GM20000 (cell line): ENCODE data around the gene AXDND1.

Experiments used
- DNase-seq: peaks from one replicate; pipeline ENCODE4 v3.0.0; 2012; ENCODE audit warnings: low spot score
- TF ChIP-seq, protein P1 (sequence below): IDR thresholded peaks from 2 replicates; pipeline ENCODE4 v1.5.1; 2012; ENCODE audit warnings: mild to moderate bottlenecking, control low read depth; ENCODE audit errors: extremely low read depth, missing control alignments

The AXDND1 gene

DNA sequence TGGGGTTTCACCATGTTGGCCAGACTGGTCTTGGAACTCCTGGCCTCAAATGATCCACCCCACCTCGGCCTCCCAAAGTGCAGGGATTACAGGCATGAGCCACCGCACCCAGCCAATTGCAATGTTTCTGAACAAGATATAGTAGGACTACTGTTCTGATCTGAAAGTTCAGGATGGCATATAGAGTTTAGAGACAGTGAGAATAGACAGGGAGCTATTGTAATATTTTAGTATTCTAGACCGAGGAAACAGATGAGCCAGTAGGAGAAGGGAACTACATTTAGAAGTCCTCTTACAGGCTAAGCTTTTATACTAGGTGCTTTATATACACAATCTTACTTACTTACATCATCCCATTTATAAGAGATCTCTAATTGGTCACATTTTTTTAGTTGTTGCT lies 39.0 kb upstream of the AXDND1 start:
- TF ChIP-seq, protein P1, sequence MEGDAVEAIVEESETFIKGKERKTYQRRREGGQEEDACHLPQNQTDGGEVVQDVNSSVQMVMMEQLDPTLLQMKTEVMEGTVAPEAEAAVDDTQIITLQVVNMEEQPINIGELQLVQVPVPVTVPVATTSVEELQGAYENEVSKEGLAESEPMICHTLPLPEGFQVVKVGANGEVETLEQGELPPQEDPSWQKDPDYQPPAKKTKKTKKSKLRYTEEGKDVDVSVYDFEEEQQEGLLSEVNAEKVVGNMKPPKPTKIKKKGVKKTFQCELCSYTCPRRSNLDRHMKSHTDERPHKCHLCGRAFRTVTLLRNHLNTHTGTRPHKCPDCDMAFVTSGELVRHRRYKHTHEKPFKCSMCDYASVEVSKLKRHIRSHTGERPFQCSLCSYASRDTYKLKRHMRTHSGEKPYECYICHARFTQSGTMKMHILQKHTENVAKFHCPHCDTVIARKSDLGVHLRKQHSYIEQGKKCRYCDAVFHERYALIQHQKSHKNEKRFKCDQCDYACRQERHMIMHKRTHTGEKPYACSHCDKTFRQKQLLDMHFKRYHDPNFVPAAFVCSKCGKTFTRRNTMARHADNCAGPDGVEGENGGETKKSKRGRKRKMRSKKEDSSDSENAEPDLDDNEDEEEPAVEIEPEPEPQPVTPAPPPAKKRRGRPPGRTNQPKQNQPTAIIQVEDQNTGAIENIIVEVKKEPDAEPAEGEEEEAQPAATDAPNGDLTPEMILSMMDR, result no peak
- DNase-seq, result no peak

DNA sequence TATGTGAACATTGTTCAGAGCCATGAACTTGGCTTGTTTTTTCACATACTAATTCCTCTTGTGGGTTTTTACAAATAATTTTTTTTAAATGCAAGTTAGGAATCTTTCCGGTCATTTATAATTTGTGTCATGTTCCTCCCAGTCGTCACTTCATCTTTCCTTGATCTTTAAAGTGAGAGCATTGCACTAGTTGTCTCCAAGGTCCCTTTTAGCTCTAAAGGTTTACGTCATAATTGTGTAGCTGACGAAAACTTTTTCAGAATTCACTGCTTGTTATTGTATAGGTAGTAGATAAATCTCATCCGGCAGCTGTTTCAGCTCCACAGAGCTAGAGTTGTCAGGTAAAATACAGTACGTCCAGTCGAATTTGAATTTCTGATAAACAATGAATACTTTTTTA lies 38.6 kb upstream of the AXDND1 start:
- DNase-seq, result no peak
- TF ChIP-seq, protein P1, result no peak

DNA sequence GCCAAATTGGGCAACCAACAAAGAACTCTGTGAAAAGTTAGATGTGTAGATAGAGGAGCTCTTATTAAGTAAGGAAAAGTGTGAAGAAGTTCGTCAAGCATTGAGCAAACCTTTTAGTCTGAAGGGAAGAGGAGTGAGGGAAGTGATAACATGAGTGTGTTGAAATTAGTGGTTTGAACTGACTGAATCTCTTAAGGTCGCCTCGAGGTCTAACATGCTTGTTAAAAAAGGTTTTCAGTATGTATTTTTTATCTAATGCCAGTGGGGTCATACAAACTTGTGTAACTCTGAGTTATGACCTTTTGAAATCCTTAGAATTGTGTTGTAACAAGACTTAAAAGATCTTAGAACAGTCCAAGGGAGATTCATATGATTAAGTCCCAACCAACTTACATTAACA lies 38.1 kb upstream of the AXDND1 start:
- TF ChIP-seq, protein P1, result no peak
- no peak for DNase-seq

DNA sequence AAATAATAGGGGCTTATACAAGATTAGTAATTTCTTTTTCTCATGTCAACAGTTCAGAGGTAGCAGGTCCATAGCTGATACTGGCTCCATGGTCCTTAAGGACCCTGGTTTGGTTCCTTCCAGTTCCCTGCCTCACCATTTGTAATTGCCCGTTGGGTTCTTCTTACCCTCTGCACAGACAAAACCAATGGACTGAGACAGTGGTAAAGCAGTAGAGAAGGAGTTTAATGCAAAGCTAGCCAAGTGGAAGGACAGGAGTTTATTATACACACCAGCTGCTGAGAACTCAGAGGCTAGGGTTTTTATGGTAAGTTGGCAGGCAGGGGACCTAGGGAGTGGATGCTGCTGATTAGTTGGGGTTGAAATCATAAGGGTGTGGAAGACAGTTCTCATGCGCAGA lies 35.9 kb upstream of the AXDND1 start:
- TF ChIP-seq, protein P1, result no peak
- no peak for DNase-seq

DNA sequence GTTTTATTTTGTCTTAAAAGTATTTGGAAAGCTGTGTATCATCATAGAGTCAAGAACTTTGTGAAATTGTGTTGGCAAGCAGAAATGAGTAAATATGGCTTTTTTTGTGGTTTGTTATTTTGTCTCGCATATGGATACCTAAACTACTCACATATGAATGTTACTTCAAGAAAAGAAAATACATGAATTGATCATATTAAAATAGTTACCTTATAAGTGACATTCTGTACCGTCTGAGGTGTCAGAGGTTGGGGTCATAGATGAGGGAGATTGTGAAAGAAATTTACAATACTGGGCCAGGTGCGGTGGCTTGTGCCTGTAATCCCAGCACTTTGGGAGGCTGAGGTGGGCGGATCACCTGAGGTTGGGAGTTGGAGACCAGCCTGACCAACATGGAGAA lies 31.3 kb upstream of the AXDND1 start:
- DNase-seq, result no peak
- TF ChIP-seq, protein P1, result no peak

DNA sequence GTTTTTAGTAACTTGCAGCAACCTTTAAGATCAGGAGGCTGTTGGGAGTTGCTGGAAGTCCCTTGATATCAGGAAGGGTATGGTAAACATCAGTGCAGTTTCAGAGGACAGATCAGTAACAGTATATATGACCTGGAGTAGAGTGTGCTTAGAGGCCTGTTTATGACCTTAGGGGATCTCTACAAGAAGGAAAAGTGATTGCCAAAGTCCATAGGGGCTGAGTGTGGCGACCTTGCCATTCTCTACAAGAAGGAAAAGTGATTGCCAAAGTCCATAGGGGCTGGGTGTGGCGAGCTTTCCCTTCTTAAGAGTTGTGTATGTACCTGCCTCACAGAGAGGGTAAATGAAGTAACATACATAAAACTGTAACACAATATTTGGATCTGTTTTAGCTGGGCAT lies 28.5 kb upstream of the AXDND1 start:
- TF ChIP-seq, protein P1, result no peak
- no peak for DNase-seq

DNA sequence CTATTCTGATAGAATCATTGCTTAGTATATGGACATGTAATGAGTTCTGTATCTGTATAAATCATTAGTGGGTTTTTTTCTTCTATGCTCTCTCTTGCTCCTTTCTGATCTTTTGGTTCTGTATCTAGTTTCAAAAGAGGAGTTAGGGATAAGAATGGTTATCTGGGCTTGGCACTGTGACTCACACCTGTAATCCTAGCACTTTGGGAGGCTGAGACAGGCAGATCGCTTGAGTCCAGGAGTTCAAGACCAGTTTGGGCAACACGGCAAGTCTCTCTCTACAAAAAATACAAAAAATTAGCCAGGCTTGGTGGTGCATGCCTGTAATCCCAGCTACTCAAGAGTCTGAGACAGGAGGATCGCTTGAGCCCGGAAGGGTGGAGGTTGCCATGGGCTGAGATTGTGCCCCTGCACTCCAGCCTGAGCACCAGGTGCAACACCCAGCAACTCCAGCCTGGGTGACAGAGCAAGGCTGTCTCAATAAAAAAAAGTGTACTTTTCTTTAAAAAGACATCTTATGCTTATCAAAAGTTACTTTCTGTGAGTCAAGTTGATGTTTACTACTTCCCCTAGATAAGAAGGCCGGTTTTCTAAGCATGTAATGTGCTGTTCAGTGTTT lies 27.7 kb upstream of the AXDND1 start:
- DNase-seq, result no peak
- TF ChIP-seq, protein P1, result no peak

DNA sequence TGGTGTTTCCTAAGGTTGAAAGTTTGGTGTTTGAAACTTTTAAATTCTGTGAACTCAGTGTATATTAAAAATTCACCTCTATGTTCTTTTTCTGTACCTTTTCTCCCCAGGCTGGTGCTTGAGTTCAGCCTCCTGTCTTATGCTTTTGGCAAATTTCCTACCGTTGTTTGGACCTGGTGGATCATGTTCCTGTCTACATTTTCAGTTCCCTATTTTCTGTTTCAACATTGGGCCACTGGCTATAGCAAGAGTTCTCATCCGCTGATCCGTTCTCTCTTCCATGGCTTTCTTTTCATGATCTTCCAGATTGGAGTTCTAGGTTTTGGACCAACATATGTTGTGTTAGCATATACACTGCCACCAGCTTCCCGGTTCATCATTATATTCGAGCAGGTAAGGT lies 24.9 kb upstream of the AXDND1 start:
- TF ChIP-seq, protein P1, result no peak
- DNase-seq, result no peak
